Osteocyte (in vitro differentiated cells): ENCODE data around the gene C14orf180. TPM values are rescaled to one million over a fixed set of nuclear protein-coding genes. Genes with fewer than 3 reads are reported as not detected.
"Not testable (repeated sequence)": the region's sequence is repeated elsewhere in the genome, so short reads cannot be mapped to it uniquely, and the experiment has no call there.

Experiments used
- DNase-seq: peaks from one replicate; pipeline ENCODE4 v3.0.0; 2021; ENCODE audit warnings: mixed read lengths; ENCODE audit not compliant: unreplicated experiment; ENCODE audit errors: extremely low spot score
- H3K27ac Mint-ChIP-seq: one replicate; pipeline ENCODE4 v1.8.0; 2021; ENCODE audit warnings: mild to moderate bottlenecking, mixed read lengths; ENCODE audit not compliant: unreplicated experiment
- H3K27me3 Mint-ChIP-seq: one replicate; pipeline ENCODE4 v1.8.0; 2021; ENCODE audit warnings: mixed read lengths; ENCODE audit not compliant: unreplicated experiment
- H3K36me3 Mint-ChIP-seq: one replicate; pipeline ENCODE4 v1.8.0; 2021; ENCODE audit warnings: mixed read lengths; ENCODE audit not compliant: unreplicated experiment
- H3K4me1 Mint-ChIP-seq: one replicate; pipeline ENCODE4 v1.8.0; 2021; ENCODE audit warnings: mixed read lengths; ENCODE audit not compliant: unreplicated experiment
- H3K4me3 Mint-ChIP-seq: one replicate; pipeline ENCODE4 v1.8.0; 2021; ENCODE audit warnings: mild to moderate bottlenecking, moderate library complexity, mixed read lengths; ENCODE audit not compliant: unreplicated experiment
- H3K9me3 Mint-ChIP-seq: one replicate; pipeline ENCODE4 v1.8.0; 2021; ENCODE audit warnings: mixed read lengths; ENCODE audit not compliant: unreplicated experiment
- CTCF ChIP-seq: fragments of 200-600 bp; sonication (generic); IDR thresholded peaks from 2 replicates; pipeline ENCODE4 v1.5.0; 2021; ENCODE audit warnings: antibody characterized with exemption, mild to moderate bottlenecking, moderate library complexity
- total RNA-seq: library from RNA; stranded (reverse); gene quantifications from 2 replicates; pipeline ENCODE4 v1.2.1, GENCODE V29; 2021

The C14orf180 gene
- total RNA-seq, 1 donor from 2014 or later = not detected

- H3K4me1 Mint-ChIP-seq = no peaks in the 10 kb centered on the region
- no peak for DNase-seq
- no peak overlapping the region for H3K27ac Mint-ChIP-seq
- H3K36me3 Mint-ChIP-seq = no peaks in the 10 kb centered on the region
- no peaks in the 10 kb centered on the region for H3K27me3 Mint-ChIP-seq
- no peak overlapping the region for H3K4me3 Mint-ChIP-seq
- no peak for TF ChIP-seq CTCF
- no peaks in the 10 kb centered on the region for H3K9me3 Mint-ChIP-seq
These were observed 1.2 kb upstream of the C14orf180 start for GRCh38 chr14:104578321-104578720.

GRCh38 chr14:104579939-104580338 lies 375 bp downstream of the C14orf180 start:
- DNase-seq, H3K4me1 Mint-ChIP-seq, H3K4me3 Mint-ChIP-seq: not testable (repeated sequence)

DNA sequence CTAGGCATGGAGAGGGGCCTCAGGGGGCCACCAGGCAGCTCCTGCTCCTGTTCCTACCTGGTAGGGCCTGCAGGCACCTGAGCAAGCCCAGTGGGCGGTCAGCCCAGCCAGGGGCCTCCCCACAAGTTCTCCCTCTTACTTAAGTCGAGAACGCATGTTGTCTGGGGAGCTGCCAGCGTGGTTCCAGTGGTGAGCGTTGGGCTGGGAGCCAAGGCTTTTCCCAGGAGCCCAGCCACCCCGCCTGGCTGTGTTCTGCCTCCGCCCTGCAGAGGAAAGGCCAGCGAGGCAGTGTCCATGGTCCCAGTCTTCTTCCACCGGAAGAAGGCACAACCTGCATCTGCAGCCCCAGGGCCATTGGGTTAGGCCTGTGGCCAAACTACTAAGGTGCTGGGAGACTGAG lies 1.4 kb downstream of the C14orf180 start:
- TF ChIP-seq CTCF = no peak
- no peak overlapping the region for H3K4me3 Mint-ChIP-seq
- no peak for DNase-seq
- H3K4me1 Mint-ChIP-seq = no peaks in the 10 kb centered on the region
- no peaks in the 10 kb centered on the region for H3K9me3 Mint-ChIP-seq
- no peak overlapping the region for H3K27ac Mint-ChIP-seq
- H3K27me3 Mint-ChIP-seq = peaks cover 5% of the 10 kb centered on the region
- no peaks in the 10 kb centered on the region for H3K36me3 Mint-ChIP-seq

More at GRCh38 chr14:104579939-104580338, 375 bp downstream of the C14orf180 start:
- not testable (repeated sequence) for H3K36me3 Mint-ChIP-seq, H3K27me3 Mint-ChIP-seq, H3K9me3 Mint-ChIP-seq, H3K27ac Mint-ChIP-seq

- Mint-ChIP-seq H3K4me1 (peaks cover 1% of the 10 kb centered on the region), H3K4me3 (no peak overlapping the region), H3K36me3 (no peaks in the 10 kb centered on the region), H3K9me3 (no peaks in the 10 kb centered on the region), H3K27ac (no peak overlapping the region), H3K27me3 (peaks cover 6% of the 10 kb centered on the region)
- DNase-seq = no peak
- no peak for TF ChIP-seq CTCF
These were observed 2.0 kb downstream of the C14orf180 start for GRCh38 chr14:104581521-104581920.

DNA sequence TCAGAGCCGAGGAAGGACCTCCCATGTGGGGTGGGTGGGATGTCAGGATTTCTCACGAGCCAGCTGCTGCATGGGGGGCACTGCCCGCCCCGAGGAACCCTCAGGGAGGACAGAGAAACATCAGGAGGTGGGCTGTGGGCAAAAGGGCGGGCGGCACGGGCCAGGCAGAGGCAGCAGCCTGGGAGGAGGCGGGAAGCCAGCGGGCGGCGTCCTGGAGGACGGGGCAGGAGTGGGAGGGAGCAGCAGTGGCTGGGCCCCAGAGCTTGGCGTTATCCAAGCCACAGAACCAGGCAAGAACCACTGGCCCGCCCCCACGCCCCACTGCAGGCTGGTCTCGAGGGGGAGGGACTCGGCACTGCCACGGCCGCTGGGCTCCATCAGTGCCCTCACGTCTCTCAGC lies 2.4 kb downstream of the C14orf180 start:
- Mint-ChIP-seq H3K27me3 (peaks cover 6% of the 10 kb centered on the region), H3K4me3 (no peak overlapping the region), H3K36me3 (no peaks in the 10 kb centered on the region), H3K27ac (no peak overlapping the region), H3K9me3 (no peaks in the 10 kb centered on the region), H3K4me1 (peaks cover 1% of the 10 kb centered on the region)
- no peak for TF ChIP-seq CTCF
- no peak for DNase-seq

DNA sequence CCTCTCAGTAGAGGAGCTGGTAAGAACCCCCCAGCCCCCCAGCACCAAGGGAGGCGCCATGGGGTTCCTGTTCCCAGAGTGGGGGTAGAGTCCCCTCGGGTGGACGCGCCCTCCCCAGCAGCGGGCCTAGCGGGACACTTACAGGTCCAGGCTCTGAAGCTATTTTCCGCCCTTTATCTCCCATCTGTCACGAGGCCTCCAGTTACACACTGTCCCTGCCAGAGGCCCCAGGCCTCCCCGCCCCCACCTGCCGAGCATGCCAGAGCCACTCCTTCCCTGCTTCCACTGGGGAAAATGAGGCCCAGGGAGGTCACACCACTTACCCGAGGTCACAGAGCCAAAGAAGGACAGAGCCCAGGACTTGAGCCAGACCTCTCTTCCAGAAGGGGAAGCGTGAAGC lies 3.1 kb downstream of the C14orf180 start:
- H3K27me3 Mint-ChIP-seq = peaks cover 6% of the 10 kb centered on the region
- no peak for DNase-seq
- no peaks in the 10 kb centered on the region for H3K36me3 Mint-ChIP-seq
- H3K27ac Mint-ChIP-seq = no peak overlapping the region
- no peak overlapping the region for H3K4me3 Mint-ChIP-seq
- H3K4me1 Mint-ChIP-seq = peaks cover 1% of the 10 kb centered on the region
- no peak for TF ChIP-seq CTCF
- H3K9me3 Mint-ChIP-seq = no peaks in the 10 kb centered on the region
